Mesenchymal stem cell (in vitro differentiated cells and primary cell): ENCODE data around the gene ATG4B.

ENCODE experiments used
- DNase-seq: peaks from one replicate; pipeline ENCODE4 v3.0.0-alpha.2; 2013
- H2AFZ ChIP-seq: one replicate; pipeline ENCODE4 v1.6.1; 2013; ENCODE audit warnings: low read depth, mild to moderate bottlenecking, control low read depth, inconsistent platforms, low read length, moderate library complexity
- H2AK5ac ChIP-seq: 2 replicates; pipeline ENCODE4 v1.6.1; 2013; ENCODE audit warnings: low read length, moderate library complexity, mild to moderate bottlenecking, inconsistent platforms; ENCODE audit not compliant: severe bottlenecking
- H2BK120ac ChIP-seq: one replicate; pipeline ENCODE4 v1.6.1; 2013; ENCODE audit warnings: low read depth, mild to moderate bottlenecking, inconsistent platforms, low read length, moderate library complexity
- H2BK12ac ChIP-seq, 2 experiments: one replicate each; pipeline ENCODE4 v1.6.1; 2013; ENCODE audit warnings: inconsistent platforms in 2 of 2, low read length in 2 of 2, mild to moderate bottlenecking in 2 of 2, moderate library complexity in 2 of 2, control low read depth in 1 of 2
- H2BK15ac ChIP-seq: one replicate; pipeline ENCODE4 v1.6.1; 2013; ENCODE audit warnings: mild to moderate bottlenecking, low read depth, inconsistent platforms; ENCODE audit not compliant: poor library complexity, severe bottlenecking
- H2BK5ac ChIP-seq: 2 replicates; pipeline ENCODE4 v1.6.1; 2013; ENCODE audit warnings: low read depth, mild to moderate bottlenecking, low read length, control low read depth, inconsistent platforms; ENCODE audit not compliant: poor library complexity, severe bottlenecking
- H3K14ac ChIP-seq, 2 experiments: one replicate each; pipeline ENCODE4 v1.6.1; 2013; ENCODE audit warnings: inconsistent platforms in 2 of 2, low read length in 2 of 2, control low read depth in 1 of 2, mild to moderate bottlenecking in 1 of 2, moderate library complexity in 1 of 2
- H3K18ac ChIP-seq, 2 experiments: one replicate each; pipeline ENCODE4 v1.6.1; 2013; ENCODE audit warnings: inconsistent platforms in 2 of 2, low read length in 2 of 2, control low read depth in 1 of 2, low read depth in 1 of 2, mild to moderate bottlenecking in 1 of 2
- H3K23ac ChIP-seq, 2 experiments: one replicate each; pipeline ENCODE4 v1.6.1; 2013; ENCODE audit warnings: inconsistent platforms in 2 of 2, low read length in 2 of 2, mild to moderate bottlenecking in 2 of 2, moderate library complexity in 2 of 2, control low read depth in 1 of 2
- H3K27ac ChIP-seq: 2 replicates; pipeline ENCODE4 v1.5.1; 2013; ENCODE audit warnings: mild to moderate bottlenecking, moderate library complexity, low read length, control low read depth, inconsistent platforms; ENCODE audit not compliant: poor library complexity, severe bottlenecking
- H3K27me3 ChIP-seq, 2 experiments: 2 replicates each; pipeline versions ENCODE4 v1.6.1 to v1.7.0; 2013; ENCODE audit warnings: low read length in 2 of 2, mild to moderate bottlenecking in 2 of 2, moderate library complexity in 2 of 2, control low read depth in 1 of 2, inconsistent platforms in 1 of 2; ENCODE audit not compliant: control insufficient read depth in 1 of 2, insufficient read depth in 1 of 2
- H3K36me3 ChIP-seq, 2 experiments: 2 replicates each; pipeline versions ENCODE4 v1.6.1 to v1.7.0; 2013; ENCODE audit warnings: low read length in 2 of 2, control low read depth in 1 of 2, inconsistent platforms in 1 of 2, low read depth in 1 of 2, mild to moderate bottlenecking in 1 of 2; ENCODE audit not compliant: insufficient read depth in 2 of 2, control insufficient read depth in 1 of 2
- H3K4ac ChIP-seq, 2 experiments: one replicate each; pipeline ENCODE4 v1.6.1; 2013; ENCODE audit warnings: inconsistent platforms in 2 of 2, low read length in 2 of 2, mild to moderate bottlenecking in 2 of 2, moderate library complexity in 2 of 2, control low read depth in 1 of 2, low read depth in 1 of 2
- H3K4me1 ChIP-seq: 2 replicates; pipeline ENCODE4 v1.6.1; 2013; ENCODE audit warnings: low read depth, low read length, control low read depth; ENCODE audit not compliant: control insufficient read depth, insufficient read depth
- H3K4me2 ChIP-seq: 2 replicates; pipeline ENCODE4 v1.6.1; 2013; ENCODE audit warnings: low read length, mild to moderate bottlenecking, inconsistent platforms; ENCODE audit not compliant: poor library complexity, severe bottlenecking
- H3K4me3 ChIP-seq, 2 experiments: 2 replicates each; pipeline versions ENCODE4 v1.5.1 to v1.7.0; 2013; ENCODE audit warnings: low read length in 2 of 2, mild to moderate bottlenecking in 2 of 2, control low read depth in 1 of 2, low read depth in 1 of 2; ENCODE audit not compliant: insufficient read depth in 1 of 2
- H3K79me1 ChIP-seq: replicated peaks from 2 replicates; pipeline ENCODE4 v1.6.1; 2013; ENCODE audit warnings: mild to moderate bottlenecking, control low read depth, low read length, inconsistent platforms; ENCODE audit not compliant: poor library complexity, severe bottlenecking
- H3K9ac ChIP-seq: 2 replicates; pipeline ENCODE4 v1.7.0; 2013; ENCODE audit warnings: mild to moderate bottlenecking, low read length, moderate library complexity
- H3K9me3 ChIP-seq: 2 replicates; pipeline ENCODE4 v1.7.0; 2013; ENCODE audit warnings: mild to moderate bottlenecking, low read length; ENCODE audit not compliant: control insufficient read depth
- H4K8ac ChIP-seq: one replicate; pipeline ENCODE4 v1.6.1; 2013; ENCODE audit warnings: inconsistent platforms, mild to moderate bottlenecking, low read length, moderate library complexity
- H4K91ac ChIP-seq: one replicate; pipeline ENCODE4 v1.6.1; 2013; ENCODE audit warnings: mild to moderate bottlenecking, low read length, inconsistent platforms
- WGBS: methylation state at CpG from one replicate; pipeline ENCODE4 v1.1.7; 2013; ENCODE audit warnings: mixed read lengths; 5-methylcytosine and 5-hydroxymethylcytosine counted together

ATG4B gene

DNA sequence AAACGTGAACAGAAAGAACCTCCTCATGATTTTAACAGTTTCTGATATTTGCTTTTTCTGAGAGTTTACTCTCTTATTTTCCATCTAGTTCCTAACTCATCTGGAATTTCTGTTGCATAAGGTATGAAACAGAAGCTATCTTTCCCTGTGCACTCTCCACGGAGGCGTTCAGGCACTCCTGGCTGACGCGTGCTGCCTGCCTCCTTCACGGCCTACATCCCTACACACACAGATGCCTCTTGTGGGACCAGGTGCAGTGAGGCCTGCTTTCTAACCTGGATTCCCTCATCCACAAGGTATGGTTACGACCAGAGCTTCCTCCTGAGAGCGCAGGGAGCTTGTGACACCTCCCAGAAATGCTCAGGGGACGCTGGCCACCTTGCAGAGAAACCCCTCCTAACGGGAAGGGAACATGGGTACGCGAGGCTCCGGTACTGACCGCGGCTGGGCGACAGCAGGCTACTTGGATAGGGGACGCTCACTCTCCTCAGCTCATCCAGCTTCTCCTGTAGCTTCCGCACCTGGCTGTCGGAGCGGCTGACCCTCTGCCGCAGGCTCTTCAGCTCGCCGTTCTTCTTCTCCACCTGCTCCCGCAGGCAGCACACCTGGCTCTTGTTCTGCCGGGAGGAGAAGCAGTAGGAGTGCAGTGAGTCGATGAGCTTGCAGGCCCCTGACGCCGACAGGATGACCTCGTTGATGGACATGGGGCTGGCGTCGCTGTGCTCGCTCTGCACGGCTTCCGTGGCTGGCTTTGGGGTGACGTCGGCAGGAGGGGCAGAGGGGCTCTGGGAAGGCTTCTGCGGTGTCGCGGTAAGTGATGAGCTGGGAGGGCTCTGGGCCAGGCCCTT lies 4.8 kb upstream of the ATG4B start:
- Histone ChIP-seq H3K4me2 (no peak overlapping the region), H3K9me3 (no peaks in the 10 kb centered on the region), H3K27ac (no peak overlapping the region), H3K9ac (no peak overlapping the region), H3K4ac (no peak overlapping the region), H2AFZ (no peak overlapping the region), H3K27me3 (no peaks in the 10 kb centered on the region), H3K36me3 (peaks cover 31 to 55% of the 10 kb centered on the region in 2 experiments), H3K23ac (no peak overlapping the region), H3K4me3 (no peak overlapping the region), H2AK5ac (no peak overlapping the region), H3K18ac (no peak overlapping the region), H2BK15ac (no peak overlapping the region), H3K79me1 (peaks cover 34% of the 10 kb centered on the region), H2BK5ac (no peak overlapping the region), H2BK12ac (no peak overlapping the region), H4K8ac (no peak overlapping the region), H2BK120ac (no peak overlapping the region), H3K14ac (no peak overlapping the region), H3K4me1 (peaks cover 18% of the 10 kb centered on the region), H4K91ac (peak overlapping the region; percentile 67)
- 97% methylated on average over 39 of the region's 39 CpGs for WGBS
- no peak for DNase-seq

DNA sequence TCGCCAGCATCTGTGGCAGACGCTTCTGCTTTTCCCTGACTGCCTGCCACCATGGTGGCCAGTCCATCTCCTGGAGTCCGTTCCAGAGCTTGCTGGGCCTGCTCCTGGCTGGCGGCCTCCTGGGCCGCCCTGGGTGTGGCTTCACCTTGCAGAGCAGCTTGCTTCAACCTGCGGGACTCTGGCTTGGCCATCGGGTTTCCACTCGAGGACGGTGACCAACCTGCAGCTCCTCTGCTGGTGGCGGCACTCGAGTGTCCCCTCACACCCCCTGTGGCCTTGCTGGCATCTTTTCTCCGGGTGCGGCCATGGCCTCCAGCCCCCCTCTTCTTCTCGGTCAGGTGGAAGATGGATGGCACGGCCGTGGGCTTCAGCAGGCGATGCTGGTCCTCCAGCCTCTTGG lies 3.9 kb upstream of the ATG4B start:
- Histone ChIP-seq H3K9me3 (no peaks in the 10 kb centered on the region), H2BK15ac (no peak overlapping the region), H4K91ac (no peak overlapping the region), H2BK12ac (no peak overlapping the region), H4K8ac (peak overlapping the region; percentile 36), H3K79me1 (peaks cover 26% of the 10 kb centered on the region), H3K4ac (no peak overlapping the region), H2BK5ac (no peak overlapping the region), H3K4me1 (peaks cover 11% of the 10 kb centered on the region), H3K14ac (no peak overlapping the region), H2BK120ac (no peak overlapping the region), H3K4me2 (no peak overlapping the region), H3K27ac (no peak overlapping the region), H3K23ac (no peak overlapping the region), H3K36me3 (peaks cover 24 to 49% of the 10 kb centered on the region in 2 experiments), H3K4me3 (no peak overlapping the region), H2AFZ (no peak overlapping the region), H3K18ac (no peak overlapping the region), H3K27me3 (no peaks in the 10 kb centered on the region), H3K9ac (no peak overlapping the region), H2AK5ac (no peak overlapping the region)
- 99% methylated on average over 17 of the region's 17 CpGs for WGBS
- no peak for DNase-seq

DNA sequence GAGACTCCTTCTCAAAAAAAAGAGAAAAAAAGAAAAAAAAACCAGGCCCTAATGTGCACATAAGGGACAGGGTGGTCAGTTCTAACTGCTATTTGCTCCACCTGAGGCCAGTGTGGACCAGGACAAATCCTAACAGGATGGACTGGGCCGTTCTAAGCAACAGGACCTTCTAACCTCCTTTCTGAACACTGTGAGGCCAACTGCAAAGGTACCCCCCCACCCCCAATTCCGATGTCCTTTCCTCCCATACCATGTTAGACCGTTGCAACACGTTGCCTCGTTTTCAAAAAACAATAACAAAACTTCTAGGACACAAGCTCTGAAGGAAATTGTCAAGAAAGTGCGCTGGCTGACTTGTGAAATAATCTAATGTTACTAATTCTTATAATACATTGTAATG lies 1.7 kb upstream of the ATG4B start:
- no peak overlapping the region for H2BK15ac ChIP-seq
- H3K9ac ChIP-seq, result peak overlapping the region; percentile 98
- peaks cover 18% of the 10 kb centered on the region for H3K4me1 ChIP-seq
- H4K91ac ChIP-seq, result no peak overlapping the region
- no peak overlapping the region for H4K8ac ChIP-seq
- H3K4ac ChIP-seq, result no peak overlapping the region
- H3K27ac ChIP-seq, result no peak overlapping the region
- H3K79me1 ChIP-seq, result peaks cover 26% of the 10 kb centered on the region
- no peak overlapping the region for H2BK12ac ChIP-seq
- no peak overlapping the region for H2BK5ac ChIP-seq
- H3K4me3 ChIP-seq, result peak overlapping the region in 1 of 2 experiments; percentile 81
- peaks cover 32 to 42% of the 10 kb centered on the region in 2 experiments for H3K36me3 ChIP-seq
- no peak overlapping the region for H3K14ac ChIP-seq
- no peaks in the 10 kb centered on the region for H3K9me3 ChIP-seq
- no peak overlapping the region for H2AK5ac ChIP-seq
- H3K18ac ChIP-seq, result no peak overlapping the region
- peak; percentile 36 for DNase-seq
- H3K23ac ChIP-seq, result no peak overlapping the region
- H2AFZ ChIP-seq, result no peak overlapping the region
- no peaks in the 10 kb centered on the region for H3K27me3 ChIP-seq
- H3K4me2 ChIP-seq, result peak overlapping the region; percentile 90
- WGBS, result 7% methylated on average over 5 of the region's 6 CpGs
- H2BK120ac ChIP-seq, result no peak overlapping the region

DNA sequence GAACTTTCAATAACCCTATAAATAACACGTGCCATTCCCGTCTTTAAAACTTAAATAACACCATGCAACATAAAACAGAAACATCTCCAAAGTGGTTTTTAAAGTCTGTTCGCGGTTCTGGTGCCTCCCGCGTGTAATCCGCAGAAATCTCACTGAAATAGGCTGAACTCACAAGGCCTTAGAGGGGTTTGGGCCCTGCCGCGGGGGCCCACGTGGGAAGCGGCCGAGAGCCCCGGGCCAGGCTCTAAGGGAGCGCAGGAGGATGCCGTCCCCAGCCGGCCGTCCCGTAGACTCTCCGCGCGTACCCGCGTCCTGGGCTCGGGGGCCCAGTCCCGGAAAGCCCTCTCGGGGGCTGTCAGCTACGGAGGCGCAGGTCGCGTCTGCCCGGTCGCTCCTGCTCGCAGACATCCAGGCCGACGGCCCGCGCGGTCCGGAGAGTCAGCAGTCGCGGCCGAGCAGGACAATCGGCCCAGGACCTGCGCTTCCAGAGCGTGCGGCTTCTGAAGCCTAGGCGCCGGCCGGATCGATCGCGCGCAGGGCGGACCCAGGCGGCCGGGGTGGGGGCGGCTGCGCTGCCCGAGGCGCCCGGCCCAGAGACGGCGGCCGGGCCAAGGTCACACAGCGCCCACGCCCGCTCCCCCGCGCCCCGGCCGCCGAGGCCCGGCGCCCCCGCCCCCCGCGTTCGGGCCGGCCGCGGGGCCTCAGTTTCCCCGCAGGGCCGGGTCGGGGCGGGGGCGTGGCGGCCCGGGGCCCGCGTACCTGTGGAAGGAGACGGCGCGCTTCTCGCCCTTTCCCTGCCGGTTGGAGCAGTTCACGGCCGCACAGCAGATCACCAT lies 1.1 kb upstream of the ATG4B start:
- Histone ChIP-seq H3K4ac (peak overlapping the region in 1 of 2 experiments; percentile 81), H2BK120ac (peak overlapping the region; percentile 13), H2BK5ac (peak overlapping the region; percentile 75), H3K18ac (peak overlapping the region; percentile 75 to 78), H2AK5ac (no peak overlapping the region), H3K14ac (peak overlapping the region in 1 of 2 experiments; percentile 84), H2BK12ac (no peak overlapping the region), H3K27ac (no peak overlapping the region), H3K4me2 (peak overlapping the region; percentile 90), H4K8ac (peak overlapping the region; percentile 64), H2AFZ (peak overlapping the region; percentile 72), H3K23ac (peak overlapping the region in 1 of 2 experiments; percentile 63), H3K9ac (peak overlapping the region; percentile 98), H3K27me3 (no peaks in the 10 kb centered on the region), H3K79me1 (peaks cover 22% of the 10 kb centered on the region), H2BK15ac (no peak overlapping the region), H3K4me3 (peak overlapping the region; percentile 81 to 100), H3K4me1 (peaks cover 20% of the 10 kb centered on the region), H3K36me3 (peaks cover 31 to 36% of the 10 kb centered on the region in 2 experiments), H3K9me3 (no peaks in the 10 kb centered on the region), H4K91ac (no peak overlapping the region)
- under 1% methylated on average over 79 of the region's 97 CpGs for WGBS
- peak; percentile 66 for DNase-seq
